ENCODE results near the gene CDKL1. TPM values are rescaled to one million over a fixed set of nuclear protein-coding genes. Genes with fewer than 3 reads are reported as not detected.
A peak's percentile ranks its signal among the peaks of the same experiment; 100 is the strongest.

CDKL1 gene
- total and polyA plus RNA-seq, 3 donors from 2014 or later, result 2.0 to 4.4 (median 3.3) TPM

- Histone ChIP-seq H3K4me3 (no peak overlapping the region), H3K27me3 (no peaks in the 10 kb centered on the region), H3K9me3 (no peaks in the 10 kb centered on the region), H3K36me3 (ENCODE audit: low read depth, missing control alignments) (no peaks in the 10 kb centered on the region), H3K4me1 (no peaks in the 10 kb centered on the region), H3K27ac (no peak overlapping the region)
- intact Hi-C loops (cut with DNase I; ENCODE audit: low total_unique reads), result no loop called here
- TF ChIP-seq CTCF (IDR thresholded peaks at IDR 0.05) (no peak), POLR2A (IDR thresholded peaks at IDR 0.05) (no peak)
- DNase-seq, result no peak
Measured at GRCh38 chr14:50348933-50349332, 47.7 kb downstream of the CDKL1 start.

- TF ChIP-seq CTCF (IDR thresholded peaks at IDR 0.05) (no peak), POLR2A (IDR thresholded peaks at IDR 0.05) (no peak)
- H3K9me3 ChIP-seq, result no peaks in the 10 kb centered on the region
- no peak for DNase-seq
- intact Hi-C loops (cut with DNase I; ENCODE audit: low total_unique reads), result no loop called here
- no peak overlapping the region for H3K27ac ChIP-seq
- no peaks in the 10 kb centered on the region for H3K27me3 ChIP-seq
- H3K4me3 ChIP-seq, result no peak overlapping the region
- no peaks in the 10 kb centered on the region for H3K36me3 ChIP-seq (ENCODE audit: low read depth, missing control alignments)
- WGBS, 2 donors, result 0 to 86% methylated on average over 1 of the region's 1 CpG
- peaks cover 4% of the 10 kb centered on the region for H3K4me1 ChIP-seq
Measured at GRCh38 chr14:50347521-50347920, 49.2 kb downstream of the CDKL1 start.

- DNase-seq, result no peak
- Histone ChIP-seq H3K36me3 (ENCODE audit: low read depth, missing control alignments) (no peaks in the 10 kb centered on the region), H3K27me3 (no peaks in the 10 kb centered on the region), H3K4me1 (peaks cover 5% of the 10 kb centered on the region), H3K27ac (peak overlapping the region in 1 of 2 donors; percentile 43), H3K9me3 (no peaks in the 10 kb centered on the region), H3K4me3 (no peak overlapping the region)
- intact Hi-C loops (cut with DNase I; ENCODE audit: low total_unique reads), result no loop called here
- TF ChIP-seq POLR2A (IDR thresholded peaks at IDR 0.05), result no peak
- no peak for TF ChIP-seq CTCF (IDR thresholded peaks at IDR 0.05)
- 55 to 66% methylated on average over 6 of the region's 6 CpGs for WGBS, 2 donors
Measured at GRCh38 chr14:50345846-50346422, 50.7 kb downstream of the CDKL1 start.

GRCh38 chr14:50344876-50345563 lies 51.7 kb downstream of the CDKL1 start:
- Histone ChIP-seq H3K36me3 (ENCODE audit: low read depth, missing control alignments) (no peaks in the 10 kb centered on the region), H3K27me3 (no peaks in the 10 kb centered on the region), H3K4me3 (no peak overlapping the region), H3K27ac (peak overlapping the region in 1 of 2 donors; percentile 43), H3K9me3 (no peaks in the 10 kb centered on the region), H3K4me1 (peaks cover 5% of the 10 kb centered on the region)
- intact Hi-C loops (cut with DNase I; ENCODE audit: low total_unique reads), result no loop called here
- 55% methylated on average over 4 of the region's 4 CpGs for WGBS, 2 donors
- no peak for DNase-seq
- TF ChIP-seq CTCF (IDR thresholded peaks at IDR 0.05), result no peak
- no peak for TF ChIP-seq POLR2A (IDR thresholded peaks at IDR 0.05)

Measured in testis (tissue), 3 donors.